H9 (cell line): ENCODE results near the gene MGST2. TPM values are rescaled to one million over a fixed set of nuclear protein-coding genes. Genes with fewer than 3 reads are reported as not detected.

Experiments used
- DNase-seq: peaks from one replicate; pipeline ENCODE4 v3.0.0-alpha.2; 2017
- H2AFZ ChIP-seq: one replicate; pipeline ENCODE4 v1.6.1; 2013; ENCODE audit warnings: mild to moderate bottlenecking, low read length, control low read depth, moderate library complexity
- H2AK5ac ChIP-seq: 2 replicates; pipeline ENCODE4 v1.6.1; 2013; ENCODE audit warnings: low read length, control low read depth, mixed read lengths; ENCODE audit not compliant: insufficient read length
- H2BK120ac ChIP-seq: one replicate; pipeline ENCODE4 v1.6.1; 2013; ENCODE audit warnings: low read depth, mild to moderate bottlenecking, low read length, control low read depth, inconsistent platforms; ENCODE audit not compliant: poor library complexity, severe bottlenecking
- H2BK12ac ChIP-seq: 2 replicates; pipeline ENCODE4 v1.6.1; 2013; ENCODE audit warnings: low read length, control low read depth, mixed read lengths, low read depth; ENCODE audit not compliant: insufficient read length
- H2BK15ac ChIP-seq: 2 replicates; pipeline ENCODE4 v1.6.1; 2013; ENCODE audit warnings: low read depth, low read length, control low read depth
- H2BK20ac ChIP-seq: one replicate; pipeline ENCODE4 v1.6.1; 2013; ENCODE audit warnings: low read depth, mild to moderate bottlenecking, low read length, control low read depth, inconsistent platforms; ENCODE audit not compliant: poor library complexity, severe bottlenecking
- H2BK5ac ChIP-seq: 2 replicates; pipeline ENCODE4 v1.6.1; 2013; ENCODE audit warnings: low read length, control low read depth, mixed read lengths; ENCODE audit not compliant: insufficient read length
- H3K14ac ChIP-seq: 2 replicates; pipeline ENCODE4 v1.6.1; 2013; ENCODE audit warnings: low read length, control low read depth; ENCODE audit not compliant: insufficient read depth
- H3K18ac ChIP-seq: 2 replicates; pipeline ENCODE4 v1.6.1; 2013; ENCODE audit warnings: low read depth, mild to moderate bottlenecking, mixed read lengths, low read length, control low read depth; ENCODE audit not compliant: insufficient read length
- H3K23ac ChIP-seq: 2 replicates; pipeline ENCODE4 v1.6.1; 2013; ENCODE audit warnings: low read length, control low read depth, mixed read lengths, low read depth; ENCODE audit not compliant: insufficient read length
- H3K23me2 ChIP-seq: 2 replicates; pipeline ENCODE4 v1.6.1; 2013; ENCODE audit warnings: low read depth, mild to moderate bottlenecking, mixed read lengths, low read length, control low read depth; ENCODE audit not compliant: insufficient read length, poor library complexity, severe bottlenecking
- H3K27ac ChIP-seq: 2 replicates; pipeline ENCODE4 v1.5.1; 2013; ENCODE audit warnings: low read length, control low read depth, mixed read lengths, low read depth; ENCODE audit not compliant: insufficient read length
- H3K27me3 ChIP-seq: 2 replicates; pipeline ENCODE4 v1.6.1; 2013; ENCODE audit warnings: low read length, control low read depth, inconsistent platforms; ENCODE audit not compliant: insufficient read depth
- H3K4ac ChIP-seq: 2 replicates; pipeline ENCODE4 v1.6.1; 2013; ENCODE audit warnings: low read depth, mild to moderate bottlenecking, control low read depth, inconsistent platforms, low read length, moderate library complexity
- H3K4me1 ChIP-seq: 2 replicates; pipeline ENCODE4 v1.6.1; 2013; ENCODE audit warnings: low read length, control low read depth, inconsistent platforms; ENCODE audit not compliant: insufficient read depth
- H3K4me2 ChIP-seq: 2 replicates; pipeline ENCODE4 v1.6.1; 2013; ENCODE audit warnings: low read length, control low read depth, mixed read lengths; ENCODE audit not compliant: insufficient read length, insufficient read depth
- H3K56ac ChIP-seq: 2 replicates; pipeline ENCODE4 v1.6.1; 2013; ENCODE audit warnings: low read depth, mild to moderate bottlenecking, mixed read lengths, low read length, control low read depth; ENCODE audit not compliant: insufficient read length
- H3K79me1 ChIP-seq: 2 replicates; pipeline ENCODE4 v1.6.1; 2013; ENCODE audit warnings: low read depth, mild to moderate bottlenecking, moderate library complexity, low read length, control low read depth, inconsistent platforms; ENCODE audit not compliant: insufficient read depth, poor library complexity, severe bottlenecking
- H3K79me2 ChIP-seq: 2 replicates; pipeline ENCODE4 v1.6.1; 2013; ENCODE audit warnings: low read length, control low read depth, inconsistent platforms; ENCODE audit not compliant: insufficient read depth
- H3K9ac ChIP-seq: 2 replicates; pipeline ENCODE4 v1.6.1; 2013; ENCODE audit warnings: low read length, control low read depth, mixed read lengths; ENCODE audit not compliant: insufficient read length; ENCODE audit errors: extremely low read depth
- H3K9me3 ChIP-seq: one replicate; pipeline ENCODE4 v1.6.1; 2013; ENCODE audit warnings: low read depth, low read length, inconsistent platforms; ENCODE audit not compliant: control insufficient read depth
- H3T11ph ChIP-seq: one replicate; pipeline ENCODE4 v1.6.1; 2013; ENCODE audit warnings: mild to moderate bottlenecking, low read length, control low read depth, inconsistent platforms
- H4K20me1 ChIP-seq: one replicate; pipeline ENCODE4 v1.6.1; 2013; ENCODE audit not compliant: control insufficient read depth, insufficient read length, insufficient read depth
- H4K5ac ChIP-seq: 2 replicates; pipeline ENCODE4 v1.6.1; 2013; ENCODE audit warnings: low read depth, mild to moderate bottlenecking, mixed read lengths, low read length, control low read depth; ENCODE audit not compliant: insufficient read length
- H4K8ac ChIP-seq: replicated peaks from 2 replicates; pipeline ENCODE4 v1.6.1; 2013; ENCODE audit warnings: low read length, control low read depth, mixed read lengths, low read depth; ENCODE audit not compliant: insufficient read length
- H4K91ac ChIP-seq: 2 replicates; pipeline ENCODE4 v1.6.1; 2013; ENCODE audit warnings: low read depth, mild to moderate bottlenecking, moderate library complexity, mixed read lengths, low read length, control low read depth; ENCODE audit not compliant: insufficient read length
- H3K27ac Mint-ChIP-seq, 3 experiments: 2 replicates in 2 of 3; 3 replicates in 1 of 3; pipeline ENCODE4 v1.8.0; 2020 to 2021; ENCODE audit warnings: mixed read lengths in 3 of 3, mild to moderate bottlenecking in 1 of 3, moderate library complexity in 1 of 3
- H3K27me3 Mint-ChIP-seq: 2 replicates; pipeline ENCODE4 v1.8.0; 2021; ENCODE audit warnings: low read depth, mild to moderate bottlenecking, moderate library complexity, mixed read lengths
- H3K36me3 Mint-ChIP-seq, 3 experiments: 2 replicates in 2 of 3; 3 replicates in 1 of 3; pipeline ENCODE4 v1.8.0; 2020 to 2021; ENCODE audit warnings: low read depth in 3 of 3, mixed read lengths in 3 of 3; ENCODE audit not compliant: insufficient read depth in 1 of 3
- H3K4me1 Mint-ChIP-seq, 2 experiments: 2 replicates each; pipeline ENCODE4 v1.8.0; 2020; ENCODE audit warnings: mixed read lengths in 2 of 2
- H3K4me3 Mint-ChIP-seq, 2 experiments: 2 replicates in 1 of 2; 3 replicates in 1 of 2; pipeline ENCODE4 v1.8.0; 2020 to 2021; ENCODE audit warnings: mild to moderate bottlenecking in 2 of 2, mixed read lengths in 2 of 2, moderate library complexity in 1 of 2
- H3K9me3 Mint-ChIP-seq, 2 experiments: 2 replicates in 1 of 2; 3 replicates in 1 of 2; pipeline ENCODE4 v1.8.0; 2020; ENCODE audit warnings: mild to moderate bottlenecking in 2 of 2, mixed read lengths in 2 of 2, moderate library complexity in 1 of 2
- CTCF ChIP-seq: fragments of 200-600 bp; sonication (generic); conservative IDR thresholded peaks from 3 replicates; pipeline ENCODE4 v1.8.0; 2021; ENCODE audit warnings: antibody characterized with exemption, mild to moderate bottlenecking
- WGBS: extraction: QIAGEN DNeasy Blood & Tissue Kit; methylation state at CpG from one replicate; pipeline ENCODE4 v1.1.7; 2013; ENCODE audit warnings: missing lambda C conversion rate, low lambda C conversion rate, mixed read lengths; ENCODE audit not compliant: insufficient read length; ENCODE audit errors: extremely low coverage; 5-methylcytosine and 5-hydroxymethylcytosine counted together
- total RNA-seq: library from RNA; stranded (reverse); gene quantifications from 2 replicates; pipeline ENCODE4 v1.2.1, GENCODE V29; 2021

The MGST2 gene
- total RNA-seq, 1 experiment from 2014 or later: 6.4 TPM

DNA sequence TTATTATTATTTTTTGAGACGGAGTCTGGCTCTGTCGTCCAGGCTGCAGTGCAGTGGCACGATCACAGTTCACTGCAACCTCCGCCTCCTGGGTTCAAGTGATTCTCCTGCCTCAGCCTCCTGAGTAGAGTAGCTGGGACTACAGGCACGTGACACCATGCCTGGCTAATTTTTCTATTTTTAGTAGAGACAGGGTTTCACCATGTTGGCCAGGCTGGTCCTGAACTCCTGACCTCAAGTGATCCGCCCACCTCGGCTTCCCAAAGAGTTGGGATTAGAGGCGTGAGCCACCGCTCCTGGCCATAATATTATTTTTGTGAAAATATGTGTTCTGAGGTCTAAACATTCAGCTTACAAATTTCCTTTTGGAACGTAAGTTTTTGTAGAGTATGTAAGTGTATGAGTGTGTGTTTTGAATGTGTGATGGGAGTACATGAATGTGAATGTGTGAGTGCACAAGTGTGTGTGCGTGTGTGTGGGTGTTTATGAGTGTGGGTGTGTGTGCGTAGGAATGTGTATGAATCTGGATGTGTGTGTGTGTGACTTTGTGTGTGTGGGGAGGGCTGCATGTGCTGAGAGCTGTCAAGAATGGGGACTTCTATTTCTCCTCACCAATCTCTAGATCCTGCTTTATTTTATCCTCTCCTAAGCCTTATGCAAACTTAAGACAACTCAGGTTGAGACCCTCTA is 5.7 kb upstream of the MGST2 start:
- H3K79me1 ChIP-seq: no peaks in the 10 kb centered on the region
- peaks cover 3% of the 10 kb centered on the region for H3K4me1 ChIP-seq
- no peak overlapping the region for H3K4ac ChIP-seq
- H3K18ac ChIP-seq: no peak overlapping the region
- H2AK5ac ChIP-seq: no peak overlapping the region
- H3K4me1 Mint-ChIP-seq: peaks cover 17 to 23% of the 10 kb centered on the region in 2 experiments
- no peaks in the 10 kb centered on the region for H3K23me2 ChIP-seq
- no peak overlapping the region for H4K91ac ChIP-seq
- H4K8ac ChIP-seq: no peak overlapping the region
- no peak for TF ChIP-seq CTCF
- DNase-seq: no peak
- H2BK5ac ChIP-seq: no peak overlapping the region
- H3K14ac ChIP-seq: no peak overlapping the region
- no peak overlapping the region for H3K23ac ChIP-seq
- no peak overlapping the region for H3T11ph ChIP-seq
- H3K27ac ChIP-seq: no peak overlapping the region
- H3K27me3 Mint-ChIP-seq: peaks cover 18% of the 10 kb centered on the region
- no peaks in the 10 kb centered on the region for H3K9me3 Mint-ChIP-seq
- no peaks in the 10 kb centered on the region for H3K36me3 Mint-ChIP-seq
- H3K9me3 ChIP-seq: no peaks in the 10 kb centered on the region
- H2BK120ac ChIP-seq: no peak overlapping the region
- H3K4me2 ChIP-seq: no peak overlapping the region
- H3K27me3 ChIP-seq: no peaks in the 10 kb centered on the region
- H2BK15ac ChIP-seq: no peak overlapping the region
- no peak overlapping the region for H3K27ac Mint-ChIP-seq
- no peak overlapping the region for H2AFZ ChIP-seq
- no peaks in the 10 kb centered on the region for H4K20me1 ChIP-seq
- H4K5ac ChIP-seq: no peak overlapping the region
- no peak overlapping the region for H2BK20ac ChIP-seq
- 100% methylated on average over 3 of the region's 12 CpGs for WGBS
- no peak overlapping the region for H2BK12ac ChIP-seq
- no peak overlapping the region for H3K9ac ChIP-seq
- H3K79me2 ChIP-seq: no peaks in the 10 kb centered on the region
- H3K4me3 Mint-ChIP-seq: no peak overlapping the region
- H3K56ac ChIP-seq: no peak overlapping the region
